HL-60 (cell line): Measurements from ENCODE around the gene PTPRG.

Source experiments
- DNase-seq, 2 experiments: peaks; one replicate each; pipeline ENCODE4 v3.0.0-alpha.2; 2010 to 2020; ENCODE audit warnings: low read depth in 1 of 2, low spot score in 1 of 2
- H3K27ac ChIP-seq: fragments of 250-450 bp; sonication (Bioruptor Pico); replicated peaks from 2 replicates; pipeline ENCODE4 v1.5.1; 2020; ENCODE audit warnings: mild to moderate bottlenecking, moderate library complexity
- H3K27me3 ChIP-seq: fragments of 250-450 bp; sonication (Bioruptor Pico); 2 replicates; pipeline ENCODE4 v1.5.1; 2021; ENCODE audit warnings: mild to moderate bottlenecking, moderate library complexity; ENCODE audit not compliant: insufficient read depth, poor library complexity, severe bottlenecking
- H3K4me3 ChIP-seq: replicated peaks from 2 replicates; pipeline ENCODE4 v1.5.1; 2011; ENCODE audit warnings: mild to moderate bottlenecking, control low read depth, low read length; ENCODE audit not compliant: insufficient read depth
- CTCF ChIP-seq: IDR thresholded peaks from one replicate; pipeline ENCODE4 v1.5.1; 2011; ENCODE audit warnings: low read length, control low read depth, inconsistent platforms; ENCODE audit not compliant: insufficient read depth
- GABPA ChIP-seq: IDR thresholded peaks from 2 replicates; pipeline ENCODE4 v1.6.1; 2012; ENCODE audit warnings: low read depth
- POLR2AphosphoS5 ChIP-seq: IDR thresholded peaks from 2 replicates; pipeline ENCODE4 v1.6.1; 2012; ENCODE audit warnings: low read depth
- REST ChIP-seq: IDR thresholded peaks from 2 replicates; pipeline ENCODE4 v1.6.1; 2012; ENCODE audit warnings: low read depth; ENCODE audit not compliant: insufficient replicate concordance
- SPI1 ChIP-seq: IDR thresholded peaks from 2 replicates; pipeline ENCODE4 v1.6.1; 2012; ENCODE audit warnings: low read depth, mild to moderate bottlenecking, borderline replicate concordance

Gene PTPRG

GRCh38 chr3:62319570-62320243, 758.3 kb downstream of the PTPRG start:
- Histone ChIP-seq H3K4me3 (no peak overlapping the region), H3K27ac (no peak overlapping the region), H3K27me3 (no peaks in the 10 kb centered on the region)
- TF ChIP-seq GABPA (no peak), SPI1 (no peak), POLR2AphosphoS5 (no peak), REST (no peak), CTCF (no peak)
- no peak for DNase-seq

GRCh38 chr3:62323241-62323640, 761.9 kb downstream of the PTPRG start:
- Histone ChIP-seq H3K4me3 (no peak overlapping the region), H3K27me3 (no peaks in the 10 kb centered on the region), H3K27ac (no peak overlapping the region)
- no peak for DNase-seq
- TF ChIP-seq CTCF, result no peak
- no peak for TF ChIP-seq SPI1
- TF ChIP-seq POLR2AphosphoS5, result no peak
- TF ChIP-seq REST, result no peak
- no peak for TF ChIP-seq GABPA

GRCh38 chr3:62325896-62326295, 764.5 kb downstream of the PTPRG start:
- no peak for DNase-seq
- H3K4me3 ChIP-seq, result no peak overlapping the region

More at GRCh38 chr3:62325896-62326295, 764.5 kb downstream of the PTPRG start:
- TF ChIP-seq POLR2AphosphoS5 (no peak), SPI1 (no peak), REST (no peak), CTCF (no peak), GABPA (no peak)
- no peak overlapping the region for H3K27ac ChIP-seq
- H3K27me3 ChIP-seq, result no peaks in the 10 kb centered on the region
